HEK293 (cell line): ENCODE data around the gene SLC6A15.

Experiments used
- CTCF ChIA-PET: fragments of 350-600 bp; formaldehyde crosslinking; extraction: SDS; loops from one replicate; lab custom pipeline; 2021; ENCODE audit warnings: antibody characterized with exemption; lab: Yijun Ruan, JAX
- POLR2A ChIA-PET: fragments of 300-600 bp; formaldehyde crosslinking; extraction: SDS; loops from one replicate; lab custom pipeline; 2020; ENCODE audit warnings: antibody characterized with exemption, inconsistent platforms; lab: Yijun Ruan, JAX
- H3K27ac ChIP-seq: fragments of 200-500 bp; sonication (Bioruptor generic); 2 replicates; pipeline ENCODE4 v1.5.1; 2014; ENCODE audit warnings: low read depth, low read length, control low read depth, inconsistent platforms; ENCODE audit errors: extremely low read depth
- H3K36me3 ChIP-seq, 2 experiments: fragments of 200-500 bp in 1 of 2; sonication (Bioruptor generic) in 1 of 2; 1 replicate in 1 of 2; 2 replicates in 1 of 2; pipeline ENCODE4 v1.5.1; 2014 to 2017; ENCODE audit warnings: inconsistent platforms in 2 of 2, low read length in 2 of 2; ENCODE audit not compliant: control insufficient read depth in 2 of 2, insufficient read depth in 1 of 2
- H3K4me1 ChIP-seq: fragments of 200-500 bp; sonication (Bioruptor generic); 2 replicates; pipeline ENCODE4 v1.5.1; 2014; ENCODE audit warnings: mild to moderate bottlenecking, low read length, inconsistent platforms; ENCODE audit not compliant: control insufficient read depth, insufficient read depth
- H3K4me3 ChIP-seq: 2 replicates; pipeline ENCODE4 v1.5.1; 2011; ENCODE audit warnings: low read depth, mild to moderate bottlenecking, control low read depth, low read length, moderate library complexity
- H3K9me3 ChIP-seq: fragments of 200-500 bp; sonication (Bioruptor generic); 2 replicates; pipeline ENCODE4 v1.5.1; 2014; ENCODE audit warnings: low read depth, low read length, inconsistent platforms; ENCODE audit not compliant: control insufficient read depth, insufficient read depth
- BCL11A ChIP-seq: fragments of 450-650 bp; formaldehyde crosslinking; IDR thresholded peaks from 2 replicates; pipeline ENCODE4 v1.5.1; 2016; ENCODE audit warnings: low read depth, missing biosample characterization, missing genetic modification characterization
- FEZF1 ChIP-seq: fragments of 450-650 bp; formaldehyde crosslinking; IDR thresholded peaks from 2 replicates; pipeline ENCODE4 v1.5.1; 2016; ENCODE audit warnings: missing biosample characterization, missing genetic modification characterization
- HOXD13 ChIP-seq: sonication (generic); formaldehyde crosslinking; IDR thresholded peaks from 2 replicates; pipeline ENCODE4 v1.8.0; 2022; ENCODE audit warnings: missing genetic modification reagents, borderline replicate concordance
- KLF1 ChIP-seq: fragments of 450-650 bp; formaldehyde crosslinking; IDR thresholded peaks from 2 replicates; pipeline ENCODE4 v1.5.1; 2016; ENCODE audit warnings: missing biosample characterization, missing genetic modification characterization
- KLF9 ChIP-seq: fragments of 450-650 bp; formaldehyde crosslinking; IDR thresholded peaks from 2 replicates; pipeline ENCODE4 v1.5.1; 2016; ENCODE audit warnings: missing biosample characterization, missing genetic modification characterization, low read depth
- MZF1 ChIP-seq: fragments of 450-650 bp; formaldehyde crosslinking; IDR thresholded peaks from 2 replicates; pipeline ENCODE4 v1.5.1; 2017; ENCODE audit warnings: missing biosample characterization, missing genetic modification characterization, borderline replicate concordance
- PRDM1 ChIP-seq: fragments of 450-650 bp; formaldehyde crosslinking; IDR thresholded peaks from 2 replicates; pipeline ENCODE4; 2016; ENCODE audit warnings: missing biosample characterization, missing genetic modification characterization
- SETDB1 ChIP-seq: IDR thresholded peaks from one replicate; pipeline ENCODE4 v1.6.1; 2017; ENCODE audit warnings: mild to moderate bottlenecking, low read length, moderate library complexity, mixed read lengths; ENCODE audit not compliant: insufficient read length
- SP2 ChIP-seq: fragments of 450-650 bp; formaldehyde crosslinking; IDR thresholded peaks from 2 replicates; pipeline ENCODE4 v1.5.1; 2016; ENCODE audit warnings: missing biosample characterization, missing genetic modification characterization
- SP7 ChIP-seq: fragments of 450-650 bp; formaldehyde crosslinking; IDR thresholded peaks from 2 replicates; pipeline ENCODE4 v1.5.1; 2016; ENCODE audit warnings: missing biosample characterization, missing genetic modification characterization
- YY2 ChIP-seq: fragments of 450-650 bp; formaldehyde crosslinking; IDR thresholded peaks from 2 replicates; pipeline ENCODE4 v1.5.1; 2016; ENCODE audit warnings: missing biosample characterization, missing genetic modification characterization
- ZBTB17 ChIP-seq: fragments of 450-650 bp; formaldehyde crosslinking; IDR thresholded peaks from 2 replicates; pipeline ENCODE4 v1.5.1; 2016; ENCODE audit warnings: missing biosample characterization, missing genetic modification characterization
- ZNF221 ChIP-seq: fragments of 450-650 bp; formaldehyde crosslinking; IDR thresholded peaks from 2 replicates; pipeline ENCODE4 v1.5.1; 2017; ENCODE audit warnings: missing biosample characterization, missing genetic modification characterization, borderline replicate concordance
- ZNF274 ChIP-seq, 2 experiments: fragments of 200-500 bp in 1 of 2; fragments of 450-650 bp in 1 of 2; sonication (Bioruptor generic) in 1 of 2; formaldehyde crosslinking in 1 of 2; IDR thresholded peaks; 2 replicates each; pipeline versions ENCODE4 v1.5.1 to v1.6.1; 2014 to 2016; ENCODE audit warnings: borderline replicate concordance in 1 of 2, inconsistent platforms in 1 of 2, low read length in 1 of 2, missing biosample characterization in 1 of 2, missing genetic modification characterization in 1 of 2
- ZNF292 ChIP-seq: fragments of 450-650 bp; formaldehyde crosslinking; IDR thresholded peaks from 2 replicates; pipeline ENCODE4 v1.5.1; 2016; ENCODE audit warnings: low read depth, missing biosample characterization, missing genetic modification characterization, borderline replicate concordance
- ZNF530 ChIP-seq: fragments of 450-650 bp; formaldehyde crosslinking; IDR thresholded peaks from 2 replicates; pipeline ENCODE4 v1.5.1; 2016; ENCODE audit warnings: low read depth, missing biosample characterization, missing genetic modification characterization
- ZNF544 ChIP-seq: fragments of 450-650 bp; formaldehyde crosslinking; IDR thresholded peaks from 2 replicates; pipeline ENCODE4 v1.5.0; 2017; ENCODE audit warnings: missing biosample characterization, missing genetic modification characterization
- ZNF571 ChIP-seq: fragments of 450-650 bp; formaldehyde crosslinking; IDR thresholded peaks from 2 replicates; pipeline ENCODE4 v1.5.0; 2017; ENCODE audit warnings: missing biosample characterization, missing genetic modification characterization
- ZNF624 ChIP-seq: fragments of 450-650 bp; formaldehyde crosslinking; IDR thresholded peaks from 2 replicates; pipeline ENCODE4 v1.5.1; 2017; ENCODE audit warnings: missing biosample characterization, missing genetic modification characterization
- ZNF660 ChIP-seq: fragments of 450-650 bp; IDR thresholded peaks from 2 replicates; pipeline ENCODE4 v1.5.1; 2018; ENCODE audit warnings: missing biosample characterization, mild to moderate bottlenecking, missing genetic modification characterization
- ZNF747 ChIP-seq: fragments of 450-650 bp; formaldehyde crosslinking; IDR thresholded peaks from 2 replicates; pipeline ENCODE4 v1.5.1; 2016; ENCODE audit warnings: missing biosample characterization, missing genetic modification characterization
- ZNF76 ChIP-seq: fragments of 450-650 bp; formaldehyde crosslinking; IDR thresholded peaks from 2 replicates; pipeline ENCODE4; 2016; ENCODE audit warnings: low read depth, missing biosample characterization, missing genetic modification characterization, borderline replicate concordance
- TF ChIP-seq, protein P1 (sequence below): fragments of 450-650 bp; formaldehyde crosslinking; IDR thresholded peaks from 2 replicates; pipeline ENCODE4 v1.5.1; 2016; ENCODE audit warnings: missing biosample characterization, missing genetic modification characterization
- TF ChIP-seq, protein P2 (sequence below): fragments of 450-650 bp; formaldehyde crosslinking; IDR thresholded peaks from 2 replicates; pipeline ENCODE4 v1.5.1; 2016; ENCODE audit warnings: missing biosample characterization, missing genetic modification characterization
- TF ChIP-seq, protein P3 (sequence below): fragments of 450-650 bp; formaldehyde crosslinking; IDR thresholded peaks from 2 replicates; pipeline ENCODE4 v1.5.1; 2017; ENCODE audit warnings: missing biosample characterization, missing genetic modification characterization
- TF ChIP-seq, protein P4 (sequence below): fragments of 450-650 bp; formaldehyde crosslinking; IDR thresholded peaks from 2 replicates; pipeline ENCODE4 v1.5.1; 2016; ENCODE audit warnings: missing biosample characterization, missing genetic modification characterization
- TF ChIP-seq, protein P5 (sequence below): fragments of 450-650 bp; formaldehyde crosslinking; IDR thresholded peaks from 2 replicates; pipeline ENCODE4 v1.5.1; 2016; ENCODE audit warnings: missing biosample characterization, missing genetic modification characterization

SLC6A15 gene

DNA sequence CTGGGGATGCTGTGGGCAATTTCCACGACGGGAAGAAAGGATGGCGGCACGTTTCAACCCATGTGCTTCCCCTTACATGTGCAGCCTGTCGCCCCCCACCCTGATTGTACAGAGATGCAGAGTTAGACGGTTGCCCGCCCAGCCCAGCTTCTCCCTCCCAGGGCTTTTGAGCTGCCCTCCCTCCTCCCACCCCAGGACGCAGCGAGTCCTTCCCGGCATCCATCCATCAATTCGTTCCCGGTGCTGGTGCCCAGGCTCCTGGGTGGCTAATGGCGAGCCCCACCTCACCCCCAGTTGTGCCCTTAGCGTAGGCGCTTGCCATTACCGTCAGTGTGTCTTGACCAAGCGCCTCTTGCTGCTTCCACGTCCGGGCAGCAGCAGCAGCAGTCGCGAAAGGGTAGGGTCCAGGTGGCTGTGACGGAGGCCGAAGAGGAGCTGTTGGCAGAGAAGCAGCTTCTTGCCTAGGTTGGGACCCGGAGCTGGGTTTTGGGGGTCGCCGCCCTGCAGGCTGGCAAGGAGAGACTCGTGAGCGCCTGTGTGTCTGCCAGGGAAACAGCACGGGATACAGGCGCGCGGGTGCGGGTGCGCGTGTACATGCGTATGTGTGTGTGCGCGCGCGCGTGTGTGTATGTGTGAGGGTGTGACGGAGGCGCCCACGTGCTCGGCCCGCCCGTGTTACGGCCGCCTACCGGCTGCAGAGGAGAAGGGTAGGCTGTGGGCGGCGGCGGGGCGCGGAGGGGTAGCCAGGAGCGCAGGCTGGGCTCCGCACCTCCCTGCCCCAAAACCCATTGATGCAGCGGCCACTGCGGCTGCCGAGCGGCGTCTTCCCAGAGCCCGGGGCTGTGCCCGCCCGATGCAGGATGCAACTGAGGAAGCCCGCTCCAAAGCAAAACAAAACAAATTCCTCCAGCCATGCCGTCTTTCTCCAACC lies at the start of gene SLC6A15:
Gene SLC6A15 (minus strand): TSS at position 602 of the 931 bp plus-strand sequence. CDS start 20,679 bp downstream, outside the sequence.
- peak within 1 kb of the TSS; percentile 79 for H3K4me3 ChIP-seq
- no peaks in the 10 kb centered on the region for H3K4me1 ChIP-seq
- ChIA-PET POLR2A (interaction anchor here (0.7 kb wide), 1 partner anchor 268 kb away, joined by 3 read pairs; no protein-coding TSS in a partner anchor), CTCF (interaction anchor here (0.6 to 3.6 kb wide), 5 partner anchors 14 to 170 kb away, joined by 3 to 12 read pairs (median 5); no protein-coding TSS in a partner anchor)
- H3K9me3 ChIP-seq: no peaks in the 10 kb centered on the region
- H3K27ac ChIP-seq: peak within 1 kb of the TSS; percentile 87
- H3K36me3 ChIP-seq: no peaks in the 10 kb centered on the region
- TF ChIP-seq, protein P1, sequence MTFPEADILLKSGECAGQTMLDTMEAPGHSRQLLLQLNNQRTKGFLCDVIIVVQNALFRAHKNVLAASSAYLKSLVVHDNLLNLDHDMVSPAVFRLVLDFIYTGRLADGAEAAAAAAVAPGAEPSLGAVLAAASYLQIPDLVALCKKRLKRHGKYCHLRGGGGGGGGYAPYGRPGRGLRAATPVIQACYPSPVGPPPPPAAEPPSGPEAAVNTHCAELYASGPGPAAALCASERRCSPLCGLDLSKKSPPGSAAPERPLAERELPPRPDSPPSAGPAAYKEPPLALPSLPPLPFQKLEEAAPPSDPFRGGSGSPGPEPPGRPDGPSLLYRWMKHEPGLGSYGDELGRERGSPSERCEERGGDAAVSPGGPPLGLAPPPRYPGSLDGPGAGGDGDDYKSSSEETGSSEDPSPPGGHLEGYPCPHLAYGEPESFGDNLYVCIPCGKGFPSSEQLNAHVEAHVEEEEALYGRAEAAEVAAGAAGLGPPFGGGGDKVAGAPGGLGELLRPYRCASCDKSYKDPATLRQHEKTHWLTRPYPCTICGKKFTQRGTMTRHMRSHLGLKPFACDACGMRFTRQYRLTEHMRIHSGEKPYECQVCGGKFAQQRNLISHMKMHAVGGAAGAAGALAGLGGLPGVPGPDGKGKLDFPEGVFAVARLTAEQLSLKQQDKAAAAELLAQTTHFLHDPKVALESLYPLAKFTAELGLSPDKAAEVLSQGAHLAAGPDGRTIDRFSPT: 0 out of 2 replicates have a peak, but pooled peaks have one; percentile 68
- TF ChIP-seq, protein P2, sequence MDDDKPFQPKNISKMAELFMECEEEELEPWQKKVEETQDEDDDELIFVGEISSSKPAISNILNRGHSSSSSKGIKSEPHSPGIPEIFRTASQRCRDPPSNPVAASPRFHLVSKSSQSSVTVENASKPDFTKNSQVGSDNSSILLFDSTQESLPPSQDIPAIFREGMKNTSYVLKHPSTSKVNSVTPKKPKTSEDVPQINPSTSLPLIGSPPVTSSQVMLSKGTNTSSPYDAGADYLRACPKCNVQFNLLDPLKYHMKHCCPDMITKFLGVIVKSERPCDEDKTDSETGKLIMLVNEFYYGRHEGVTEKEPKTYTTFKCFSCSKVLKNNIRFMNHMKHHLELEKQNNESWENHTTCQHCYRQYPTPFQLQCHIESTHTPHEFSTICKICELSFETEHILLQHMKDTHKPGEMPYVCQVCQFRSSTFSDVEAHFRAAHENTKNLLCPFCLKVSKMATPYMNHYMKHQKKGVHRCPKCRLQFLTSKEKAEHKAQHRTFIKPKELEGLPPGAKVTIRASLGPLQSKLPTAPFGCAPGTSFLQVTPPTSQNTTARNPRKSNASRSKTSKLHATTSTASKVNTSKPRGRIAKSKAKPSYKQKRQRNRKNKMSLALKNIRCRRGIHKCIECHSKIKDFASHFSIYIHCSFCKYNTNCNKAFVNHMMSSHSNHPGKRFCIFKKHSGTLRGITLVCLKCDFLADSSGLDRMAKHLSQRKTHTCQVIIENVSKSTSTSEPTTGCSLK (tag by site-specific recombination): no peak
- TF ChIP-seq MZF1 (0 out of 2 replicates have a peak, but pooled peaks have one; percentile 18), ZNF544 (no peak), KLF1 (tag by site-specific recombination) (peak; percentile 71), ZNF571 (tag by site-specific recombination) (no peak), PRDM1 (tag by site-specific recombination) (no peak), KLF9 (tag by site-specific recombination) (peak; percentile 87), ZNF292 (tag by site-specific recombination) (no peak), YY2 (tag by site-specific recombination) (no peak), ZNF660 (tag by site-specific recombination) (0 out of 2 replicates have a peak, but pooled peaks have one; percentile 31), ZNF274 (IDR thresholded peaks at IDR 0.05; ENCODE audit: low read length) (no peak), ZNF274 (tag by site-specific recombination; IDR thresholded peaks at IDR 0.05; ENCODE audit: borderline replicate concordance) (no peak), ZNF221 (tag by site-specific recombination) (no peak), SP7 (tag by site-specific recombination) (peak; percentile 74), ZNF76 (tag by site-specific recombination) (peak; percentile 66; the same call in 1 of the 2 replicates), ZNF747 (tag by site-specific recombination) (no peak), BCL11A (tag by site-specific recombination) (no peak), FEZF1 (tag by site-specific recombination) (no peak), HOXD13 (no peak), SETDB1 (no peak), ZBTB17 (peak; percentile 40; the same call in 1 of the 2 replicates), ZNF624 (tag by site-specific recombination) (no peak), ZNF530 (tag by site-specific recombination) (no peak), SP2 (tag by site-specific recombination) (peak; percentile 72)
- TF ChIP-seq, protein P3, sequence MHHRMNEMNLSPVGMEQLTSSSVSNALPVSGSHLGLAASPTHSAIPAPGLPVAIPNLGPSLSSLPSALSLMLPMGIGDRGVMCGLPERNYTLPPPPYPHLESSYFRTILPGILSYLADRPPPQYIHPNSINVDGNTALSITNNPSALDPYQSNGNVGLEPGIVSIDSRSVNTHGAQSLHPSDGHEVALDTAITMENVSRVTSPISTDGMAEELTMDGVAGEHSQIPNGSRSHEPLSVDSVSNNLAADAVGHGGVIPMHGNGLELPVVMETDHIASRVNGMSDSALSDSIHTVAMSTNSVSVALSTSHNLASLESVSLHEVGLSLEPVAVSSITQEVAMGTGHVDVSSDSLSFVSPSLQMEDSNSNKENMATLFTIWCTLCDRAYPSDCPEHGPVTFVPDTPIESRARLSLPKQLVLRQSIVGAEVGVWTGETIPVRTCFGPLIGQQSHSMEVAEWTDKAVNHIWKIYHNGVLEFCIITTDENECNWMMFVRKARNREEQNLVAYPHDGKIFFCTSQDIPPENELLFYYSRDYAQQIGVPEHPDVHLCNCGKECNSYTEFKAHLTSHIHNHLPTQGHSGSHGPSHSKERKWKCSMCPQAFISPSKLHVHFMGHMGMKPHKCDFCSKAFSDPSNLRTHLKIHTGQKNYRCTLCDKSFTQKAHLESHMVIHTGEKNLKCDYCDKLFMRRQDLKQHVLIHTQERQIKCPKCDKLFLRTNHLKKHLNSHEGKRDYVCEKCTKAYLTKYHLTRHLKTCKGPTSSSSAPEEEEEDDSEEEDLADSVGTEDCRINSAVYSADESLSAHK: no peak
- TF ChIP-seq, protein P4, sequence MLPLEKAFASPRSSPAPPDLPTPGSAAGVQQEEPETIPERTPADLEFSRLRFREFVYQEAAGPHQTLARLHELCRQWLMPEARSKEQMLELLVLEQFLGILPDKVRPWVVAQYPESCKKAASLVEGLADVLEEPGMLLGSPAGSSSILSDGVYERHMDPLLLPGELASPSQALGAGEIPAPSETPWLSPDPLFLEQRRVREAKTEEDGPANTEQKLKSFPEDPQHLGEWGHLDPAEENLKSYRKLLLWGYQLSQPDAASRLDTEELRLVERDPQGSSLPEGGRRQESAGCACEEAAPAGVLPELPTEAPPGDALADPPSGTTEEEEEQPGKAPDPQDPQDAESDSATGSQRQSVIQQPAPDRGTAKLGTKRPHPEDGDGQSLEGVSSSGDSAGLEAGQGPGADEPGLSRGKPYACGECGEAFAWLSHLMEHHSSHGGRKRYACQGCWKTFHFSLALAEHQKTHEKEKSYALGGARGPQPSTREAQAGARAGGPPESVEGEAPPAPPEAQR: no peak
- TF ChIP-seq, protein P5, sequence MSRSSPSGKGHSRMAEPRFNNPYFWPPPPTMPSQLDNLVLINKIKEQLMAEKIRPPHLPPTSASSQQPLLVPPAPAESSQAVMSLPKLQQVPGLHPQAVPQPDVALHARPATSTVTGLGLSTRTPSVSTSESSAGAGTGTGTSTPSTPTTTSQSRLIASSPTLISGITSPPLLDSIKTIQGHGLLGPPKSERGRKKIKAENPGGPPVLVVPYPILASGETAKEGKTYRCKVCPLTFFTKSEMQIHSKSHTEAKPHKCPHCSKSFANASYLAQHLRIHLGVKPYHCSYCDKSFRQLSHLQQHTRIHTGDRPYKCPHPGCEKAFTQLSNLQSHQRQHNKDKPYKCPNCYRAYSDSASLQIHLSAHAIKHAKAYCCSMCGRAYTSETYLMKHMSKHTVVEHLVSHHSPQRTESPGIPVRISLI (tag by site-specific recombination): no peak
